K562 (cell line): ENCODE data around the gene OSBPL3.

Experiments
- CEBPB ChIP-seq: fragments of 450-650 bp; IDR thresholded peaks from 2 replicates; pipeline ENCODE4 v1.6.1; 2016; ENCODE audit warnings: missing genetic modification characterization, missing compliant biosample characterization
- CTCF ChIP-seq, 3 experiments: IDR thresholded peaks in 2 of 3; conservative IDR thresholded peaks in 1 of 3; 2 replicates each; pipeline ENCODE4 v1.5.1; 2011 to 2012; ENCODE audit warnings: low read length in 3 of 3, mild to moderate bottlenecking in 3 of 3, control low read depth in 2 of 3, improper control_type of control experiment in 1 of 3, inconsistent platforms in 1 of 3, low read depth in 1 of 3, mixed read lengths in 1 of 3, moderate library complexity in 1 of 3; ENCODE audit not compliant: insufficient read depth in 2 of 3
- EP300 ChIP-seq: IDR thresholded peaks from 2 replicates; pipeline ENCODE4 v1.6.1; 2012; ENCODE audit warnings: low read length, improper control_type of control experiment
- LEF1 ChIP-seq: fragments of 450-650 bp; IDR thresholded peaks from 2 replicates; pipeline ENCODE4 v1.6.1; 2016; ENCODE audit warnings: mild to moderate bottlenecking
- RBM17 ChIP-seq: fragments of 200-400 bp; formaldehyde crosslinking; IDR thresholded peaks from 2 replicates; pipeline ENCODE4 v1.6.1; 2017; ENCODE audit warnings: low read depth, mild to moderate bottlenecking, low read length, borderline replicate concordance
- SMARCE1 ChIP-seq: fragments of 450-650 bp; IDR thresholded peaks from 2 replicates; pipeline ENCODE4 v1.7.1; 2016; ENCODE audit warnings: mild to moderate bottlenecking
- SMC3 ChIP-seq: conservative IDR thresholded peaks from 2 replicates; pipeline ENCODE4 v1.6.1; 2011; ENCODE audit warnings: low read depth, low read length, improper control_type of control experiment; ENCODE audit not compliant: insufficient read depth
- YY1 ChIP-seq, 3 experiments: IDR thresholded peaks; 2 replicates each; pipeline ENCODE4 v1.6.1; 2011; ENCODE audit warnings: low read length in 2 of 3, mild to moderate bottlenecking in 2 of 3, moderate library complexity in 2 of 3, borderline replicate concordance in 1 of 3, control low read depth in 1 of 3, low read depth in 1 of 3; ENCODE audit not compliant: insufficient read depth in 3 of 3, insufficient replicate concordance in 2 of 3, control insufficient read depth in 1 of 3, insufficient read length in 1 of 3; ENCODE audit errors: extremely low read depth in 1 of 3
- ZBTB7A ChIP-seq: IDR thresholded peaks from 2 replicates; pipeline ENCODE4 v1.6.1; 2011; ENCODE audit warnings: low read depth, mild to moderate bottlenecking, low read length, moderate library complexity, borderline replicate concordance; ENCODE audit not compliant: control insufficient read depth
- ZNF121 ChIP-seq: sonication (generic); formaldehyde crosslinking; conservative IDR thresholded peaks from 2 replicates; pipeline ENCODE4 v1.8.0; 2022; ENCODE audit warnings: missing genetic modification reagents
- ZNF134 ChIP-seq: fragments of 250-450 bp; sonication (Bioruptor Pico); conservative IDR thresholded peaks from 2 replicates; pipeline ENCODE4 v1.4.0; 2020
- TF ChIP-seq, protein P1 (sequence below): fragments of 450-650 bp; IDR thresholded peaks from 2 replicates; pipeline ENCODE4 v1.6.1; 2017; ENCODE audit warnings: antibody characterized with exemption, mild to moderate bottlenecking

DNA sequence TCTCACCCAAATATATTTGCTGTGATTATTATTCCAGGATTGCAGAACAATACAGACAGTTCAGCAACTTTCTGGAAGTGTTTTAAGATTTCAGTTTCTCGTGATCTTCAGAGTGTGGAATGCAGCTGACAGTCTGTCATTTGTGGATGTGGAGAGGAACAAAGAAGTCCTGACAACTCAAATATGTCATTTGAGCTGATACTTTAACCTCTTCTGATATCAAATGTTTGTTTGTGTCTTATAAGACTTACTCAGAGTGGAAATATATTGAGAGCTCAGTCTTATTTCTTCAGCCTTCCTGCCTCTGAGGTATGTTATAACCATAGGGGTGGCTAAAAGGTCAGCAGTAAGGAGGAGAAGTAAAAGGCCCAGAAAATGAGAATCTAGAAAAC lies 96.4 kb downstream of the OSBPL3 start:
- no peak for TF ChIP-seq SMARCE1
- TF ChIP-seq, protein P1, sequence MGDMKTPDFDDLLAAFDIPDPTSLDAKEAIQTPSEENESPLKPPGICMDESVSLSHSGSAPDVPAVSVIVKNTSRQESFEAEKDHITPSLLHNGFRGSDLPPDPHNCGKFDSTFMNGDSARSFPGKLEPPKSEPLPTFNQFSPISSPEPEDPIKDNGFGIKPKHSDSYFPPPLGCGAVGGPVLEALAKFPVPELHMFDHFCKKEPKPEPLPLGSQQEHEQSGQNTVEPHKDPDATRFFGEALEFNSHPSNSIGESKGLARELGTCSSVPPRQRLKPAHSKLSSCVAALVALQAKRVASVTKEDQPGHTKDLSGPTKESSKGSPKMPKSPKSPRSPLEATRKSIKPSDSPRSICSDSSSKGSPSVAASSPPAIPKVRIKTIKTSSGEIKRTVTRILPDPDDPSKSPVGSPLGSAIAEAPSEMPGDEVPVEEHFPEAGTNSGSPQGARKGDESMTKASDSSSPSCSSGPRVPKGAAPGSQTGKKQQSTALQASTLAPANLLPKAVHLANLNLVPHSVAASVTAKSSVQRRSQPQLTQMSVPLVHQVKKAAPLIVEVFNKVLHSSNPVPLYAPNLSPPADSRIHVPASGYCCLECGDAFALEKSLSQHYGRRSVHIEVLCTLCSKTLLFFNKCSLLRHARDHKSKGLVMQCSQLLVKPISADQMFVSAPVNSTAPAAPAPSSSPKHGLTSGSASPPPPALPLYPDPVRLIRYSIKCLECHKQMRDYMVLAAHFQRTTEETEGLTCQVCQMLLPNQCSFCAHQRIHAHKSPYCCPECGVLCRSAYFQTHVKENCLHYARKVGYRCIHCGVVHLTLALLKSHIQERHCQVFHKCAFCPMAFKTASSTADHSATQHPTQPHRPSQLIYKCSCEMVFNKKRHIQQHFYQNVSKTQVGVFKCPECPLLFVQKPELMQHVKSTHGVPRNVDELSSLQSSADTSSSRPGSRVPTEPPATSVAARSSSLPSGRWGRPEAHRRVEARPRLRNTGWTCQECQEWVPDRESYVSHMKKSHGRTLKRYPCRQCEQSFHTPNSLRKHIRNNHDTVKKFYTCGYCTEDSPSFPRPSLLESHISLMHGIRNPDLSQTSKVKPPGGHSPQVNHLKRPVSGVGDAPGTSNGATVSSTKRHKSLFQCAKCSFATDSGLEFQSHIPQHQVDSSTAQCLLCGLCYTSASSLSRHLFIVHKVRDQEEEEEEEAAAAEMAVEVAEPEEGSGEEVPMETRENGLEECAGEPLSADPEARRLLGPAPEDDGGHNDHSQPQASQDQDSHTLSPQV, result no peak
- TF ChIP-seq LEF1, result no peak
- no peak for TF ChIP-seq RBM17
- TF ChIP-seq ZNF121, result no peak
- no peak for TF ChIP-seq CTCF (IDR thresholded peaks at IDR 0.05 in 2 of 3, conservative IDR thresholded peaks at IDR 0.05 in 1 of 3; ENCODE audit: insufficient read depth in 2 of 3, low read depth in 1 of 3, low read length in 3 of 3)
- no peak for TF ChIP-seq ZNF134 (CRISPR knock-in tag)
- TF ChIP-seq SMC3, result no peak
- TF ChIP-seq YY1 (IDR thresholded peaks at IDR 0.05; ENCODE audit: borderline replicate concordance in 1 of 3, control insufficient read depth in 1 of 3, extremely low read depth in 1 of 3, insufficient read depth in 3 of 3, insufficient read length in 1 of 3, insufficient replicate concordance in 2 of 3, low read depth in 1 of 3, low read length in 2 of 3), result no peak
- TF ChIP-seq ZBTB7A, result no peak
- no peak for TF ChIP-seq EP300
- no peak for TF ChIP-seq CEBPB (tag)
